Measurements from ENCODE around the gene NT5DC3.
"Not testable (repeated sequence)": the region's sequence is repeated elsewhere in the genome, so short reads cannot be mapped to it uniquely, and the experiment has no call there.

Gene NT5DC3

GRCh38 chr12:103832048-103832997 is 8.7 kb downstream of the NT5DC3 start:
- no peak for DNase-seq

GRCh38 chr12:103830730-103831320 is 10.2 kb downstream of the NT5DC3 start:
- no peak for DNase-seq

DNA sequence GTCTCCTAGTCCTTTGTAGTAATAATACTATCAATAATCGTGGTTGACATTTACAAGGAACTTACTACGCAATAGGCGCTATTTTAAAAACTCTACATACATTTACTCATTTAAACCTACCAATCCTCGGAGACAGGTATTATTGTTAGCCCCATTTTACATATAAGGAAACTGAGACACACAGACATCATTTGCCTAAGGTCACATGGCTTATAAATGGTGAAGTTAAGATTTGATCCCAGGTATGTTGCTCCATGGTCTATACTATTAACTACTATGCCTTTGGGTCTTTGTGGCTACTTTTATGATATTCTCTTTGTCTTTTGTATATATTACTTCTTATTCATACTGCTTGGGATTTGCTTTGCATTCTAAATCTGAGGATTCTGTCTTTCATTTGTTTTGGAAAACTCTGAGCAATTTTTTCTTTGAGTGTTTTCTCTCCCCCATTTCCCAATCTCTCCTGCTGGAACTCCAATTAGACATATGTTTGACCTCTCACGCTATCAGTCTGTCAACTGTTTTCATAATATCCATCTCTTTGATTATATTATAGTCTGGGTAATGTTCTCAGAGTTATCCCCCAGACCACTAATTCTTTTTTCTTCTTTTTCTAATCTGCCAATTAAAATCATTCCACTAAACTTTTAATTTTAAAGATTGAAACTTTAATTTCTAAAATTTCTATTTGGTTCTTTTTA is 10.9 kb downstream of the NT5DC3 start:
- no peak for DNase-seq

GRCh38 chr12:103829092-103829491 is 11.9 kb downstream of the NT5DC3 start:
- no peak for DNase-seq

- DNase-seq, result no peak
Observed at GRCh38 chr12:103827911-103828391, 13.1 kb downstream of the NT5DC3 start.

- DNase-seq, result peak; percentile 20
Observed at GRCh38 chr12:103824845-103825244, 16.2 kb downstream of the NT5DC3 start.

DNA sequence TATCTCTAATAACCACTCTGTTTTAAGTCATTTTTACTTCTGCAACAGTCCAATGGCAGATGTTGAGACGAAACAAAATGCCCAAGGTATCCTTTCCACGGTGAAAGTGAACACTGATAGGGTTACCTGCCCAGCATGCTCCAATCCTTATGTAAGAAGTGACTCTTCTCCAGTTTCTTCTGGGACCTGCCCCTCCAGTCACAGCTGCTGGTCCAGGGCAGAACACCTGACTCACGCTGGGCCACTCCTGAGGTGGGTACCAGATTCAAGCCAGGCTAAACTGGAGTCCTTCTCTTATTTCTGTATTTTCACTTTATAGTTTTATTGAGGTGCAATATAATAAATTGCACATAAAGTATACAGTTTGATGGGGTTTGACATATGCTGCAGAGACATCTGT is 16.7 kb downstream of the NT5DC3 start:
- no peak for DNase-seq

- DNase-seq, result no peak
Observed at GRCh38 chr12:103823871-103824270, 17.2 kb downstream of the NT5DC3 start.

GRCh38 chr12:103821773-103822172 is 19.3 kb downstream of the NT5DC3 start:
- peak; percentile 51 for DNase-seq

DNA sequence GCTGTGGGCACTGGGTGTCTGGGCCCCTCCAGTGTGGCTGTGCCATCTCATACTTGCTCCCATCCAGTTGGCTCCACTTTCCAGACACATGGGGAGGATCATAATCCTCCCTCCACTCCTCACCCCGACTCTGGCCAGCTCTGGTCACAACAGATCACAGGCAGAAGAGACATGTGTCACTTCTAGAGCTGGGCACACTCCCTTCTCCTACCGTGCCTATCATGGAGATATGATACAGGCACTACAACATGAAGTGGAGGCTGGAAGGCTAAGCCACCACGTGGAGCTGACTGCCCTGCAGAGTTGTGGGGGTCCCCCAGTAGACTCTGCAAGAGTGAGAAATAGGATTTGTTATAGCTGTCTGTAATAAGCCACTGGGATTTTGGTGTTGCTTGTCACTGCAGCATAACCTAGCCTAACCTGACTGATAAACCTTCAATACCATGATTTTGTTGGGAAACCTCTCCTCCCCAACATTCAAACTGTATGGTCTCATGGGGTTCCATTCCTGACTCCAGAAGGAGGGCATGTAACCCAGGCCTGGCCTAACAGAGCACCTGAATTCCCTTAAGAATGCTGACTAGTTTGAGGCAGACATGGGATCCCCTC is 20.0 kb downstream of the NT5DC3 start:
- no peak for DNase-seq

DNA sequence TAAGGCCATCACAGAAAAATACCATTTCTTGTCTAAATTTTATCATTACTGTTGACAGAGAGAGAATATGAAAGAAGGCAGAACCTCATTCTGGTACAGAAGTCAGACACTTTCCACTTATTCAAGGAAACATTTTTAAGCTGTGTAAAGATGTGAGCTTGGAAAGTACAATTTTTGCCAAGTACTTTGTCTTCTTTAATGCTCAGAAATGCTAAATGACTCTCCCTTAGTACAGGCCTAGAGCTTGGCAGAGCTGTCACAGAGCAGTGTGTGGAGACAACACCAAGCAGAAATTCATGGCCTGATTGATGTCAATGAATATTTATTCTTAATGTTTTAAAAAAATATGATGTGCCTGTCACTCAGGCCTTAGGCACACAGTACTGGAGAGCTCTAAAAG is 20.7 kb downstream of the NT5DC3 start:
- no peak for DNase-seq

DNA sequence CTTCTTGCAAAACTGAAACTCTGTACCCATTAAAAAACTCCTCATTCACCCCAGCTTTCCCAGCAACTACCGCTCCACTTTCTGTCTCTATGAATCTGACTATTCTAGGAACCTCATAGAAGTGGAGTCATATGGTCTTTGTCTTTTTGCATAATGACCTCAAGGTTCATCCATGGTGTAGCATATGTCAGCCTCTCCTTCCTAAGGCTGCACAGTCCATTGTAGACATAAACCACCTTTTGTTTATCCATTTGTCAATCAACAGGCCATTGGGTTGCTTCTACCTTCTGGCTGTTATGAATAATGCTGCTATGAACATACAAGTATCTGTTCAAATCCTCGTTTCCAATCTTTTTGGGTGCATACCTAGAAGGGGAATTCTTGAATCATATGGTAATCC is 21.1 kb downstream of the NT5DC3 start:
- DNase-seq, result no peak

- no peak for DNase-seq
Observed at GRCh38 chr12:103819312-103819711, 21.7 kb downstream of the NT5DC3 start.

- no peak for DNase-seq
Observed at GRCh38 chr12:103817791-103818190, 23.2 kb downstream of the NT5DC3 start.

DNA sequence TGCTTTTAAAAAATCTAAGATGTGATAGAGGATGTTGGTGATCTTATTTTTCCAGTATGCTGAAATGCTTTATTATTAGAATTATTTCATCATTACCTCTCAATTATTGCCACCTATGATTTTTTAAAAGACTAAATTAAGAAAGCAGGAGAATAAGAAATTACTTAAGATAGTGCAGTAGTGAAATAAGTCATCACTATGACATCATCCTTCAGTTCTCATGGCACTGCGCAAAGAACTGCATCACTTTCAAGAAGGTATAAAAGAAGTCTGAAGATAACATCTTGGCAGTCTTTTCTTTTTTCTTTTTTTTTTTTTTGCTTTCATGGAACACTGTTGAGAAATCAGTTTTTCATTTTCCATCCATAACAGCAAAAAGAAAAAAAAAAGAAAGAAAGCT is 24.4 kb downstream of the NT5DC3 start:
- DNase-seq, result no peak

DNA sequence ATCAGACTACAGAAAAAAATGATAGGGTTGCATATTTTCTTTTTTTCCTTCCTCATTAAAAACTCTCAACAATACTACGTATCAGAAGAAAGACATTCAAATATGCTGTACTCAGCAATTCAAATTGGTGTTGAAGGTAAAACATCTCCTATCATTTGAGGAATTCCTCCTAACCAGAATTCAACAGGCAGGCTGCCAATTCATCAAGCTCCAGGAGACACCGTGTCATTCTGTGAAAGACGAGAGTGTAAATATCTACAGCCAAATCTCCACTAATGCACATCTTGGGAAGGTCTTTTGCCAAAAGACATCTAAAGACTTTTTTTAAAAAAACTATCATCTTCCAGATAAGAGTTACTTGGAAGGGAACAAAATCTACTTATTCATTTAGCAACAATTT is 26.6 kb downstream of the NT5DC3 start:
- DNase-seq, result no peak

GRCh38 chr12:103813949-103814348 is 27.1 kb downstream of the NT5DC3 start:
- no peak for DNase-seq

- DNase-seq, result no peak
Observed at GRCh38 chr12:103813426-103813825, 27.6 kb downstream of the NT5DC3 start.

DNA sequence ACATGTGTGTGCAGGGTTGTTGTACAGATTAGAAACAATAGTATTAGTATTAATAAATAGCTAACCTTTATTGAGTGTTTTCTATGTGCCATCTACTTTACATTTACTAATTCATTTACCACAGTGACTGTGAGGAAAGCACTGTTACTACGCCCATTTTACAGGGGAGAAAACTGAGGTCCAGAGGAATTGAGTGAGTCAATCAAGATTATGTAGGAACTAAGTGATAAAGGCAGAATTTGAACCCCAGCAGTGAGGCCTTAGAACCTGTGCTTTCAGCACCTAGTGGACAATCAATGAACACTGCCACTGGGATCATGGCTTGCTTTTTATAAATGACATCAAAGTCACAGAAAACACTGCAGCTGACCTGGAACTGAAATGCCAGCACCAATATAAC is 28.2 kb downstream of the NT5DC3 start:
- DNase-seq, result no peak

GRCh38 chr12:103811791-103812190 is 29.2 kb downstream of the NT5DC3 start:
- no peak for DNase-seq

GRCh38 chr12:103810111-103810510 is 30.9 kb downstream of the NT5DC3 start:
- no peak for DNase-seq

DNA sequence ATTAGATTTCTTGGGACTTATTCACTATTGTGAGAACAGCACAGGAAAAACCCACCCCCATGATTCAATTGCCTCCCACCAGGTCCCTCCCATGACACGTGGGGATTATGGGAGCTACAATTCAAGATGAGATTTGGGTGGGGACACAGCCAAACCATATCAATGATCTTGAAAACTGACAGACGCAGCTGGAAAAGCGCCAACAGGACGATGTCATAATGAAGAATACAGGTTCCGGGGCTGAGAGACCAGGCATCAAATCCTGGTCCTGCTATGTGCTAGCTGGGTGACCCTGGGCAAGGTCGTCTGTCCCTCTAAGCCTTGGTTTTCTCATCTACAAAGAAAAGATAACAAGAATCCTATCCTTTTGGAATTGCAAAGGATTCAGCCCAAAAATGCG is 31.4 kb downstream of the NT5DC3 start:
- not testable (repeated sequence) for DNase-seq

- DNase-seq, result no peak
Observed at GRCh38 chr12:103809154-103809553, 31.9 kb downstream of the NT5DC3 start.

Measured in HCEC 1CT (cell line).